H9 (cell line): ENCODE results near the gene VSIG10L. TPM values are rescaled to one million over a fixed set of nuclear protein-coding genes. Genes with fewer than 3 reads are reported as not detected.

Experiments
- DNase-seq: peaks from one replicate; pipeline ENCODE4 v3.0.0-alpha.2; 2017
- H2AFZ ChIP-seq: one replicate; pipeline ENCODE4 v1.6.1; 2013; ENCODE audit warnings: mild to moderate bottlenecking, low read length, control low read depth, moderate library complexity
- H2AK5ac ChIP-seq: 2 replicates; pipeline ENCODE4 v1.6.1; 2013; ENCODE audit warnings: low read length, control low read depth, mixed read lengths; ENCODE audit not compliant: insufficient read length
- H2BK120ac ChIP-seq: one replicate; pipeline ENCODE4 v1.6.1; 2013; ENCODE audit warnings: low read depth, mild to moderate bottlenecking, low read length, control low read depth, inconsistent platforms; ENCODE audit not compliant: poor library complexity, severe bottlenecking
- H2BK12ac ChIP-seq: 2 replicates; pipeline ENCODE4 v1.6.1; 2013; ENCODE audit warnings: low read length, control low read depth, mixed read lengths, low read depth; ENCODE audit not compliant: insufficient read length
- H2BK15ac ChIP-seq: 2 replicates; pipeline ENCODE4 v1.6.1; 2013; ENCODE audit warnings: low read depth, low read length, control low read depth
- H2BK20ac ChIP-seq: one replicate; pipeline ENCODE4 v1.6.1; 2013; ENCODE audit warnings: low read depth, mild to moderate bottlenecking, low read length, control low read depth, inconsistent platforms; ENCODE audit not compliant: poor library complexity, severe bottlenecking
- H2BK5ac ChIP-seq: 2 replicates; pipeline ENCODE4 v1.6.1; 2013; ENCODE audit warnings: low read length, control low read depth, mixed read lengths; ENCODE audit not compliant: insufficient read length
- H3K14ac ChIP-seq: 2 replicates; pipeline ENCODE4 v1.6.1; 2013; ENCODE audit warnings: low read length, control low read depth; ENCODE audit not compliant: insufficient read depth
- H3K18ac ChIP-seq: 2 replicates; pipeline ENCODE4 v1.6.1; 2013; ENCODE audit warnings: low read depth, mild to moderate bottlenecking, mixed read lengths, low read length, control low read depth; ENCODE audit not compliant: insufficient read length
- H3K23ac ChIP-seq: 2 replicates; pipeline ENCODE4 v1.6.1; 2013; ENCODE audit warnings: low read length, control low read depth, mixed read lengths, low read depth; ENCODE audit not compliant: insufficient read length
- H3K23me2 ChIP-seq: 2 replicates; pipeline ENCODE4 v1.6.1; 2013; ENCODE audit warnings: low read depth, mild to moderate bottlenecking, mixed read lengths, low read length, control low read depth; ENCODE audit not compliant: insufficient read length, poor library complexity, severe bottlenecking
- H3K27ac ChIP-seq: 2 replicates; pipeline ENCODE4 v1.5.1; 2013; ENCODE audit warnings: low read length, control low read depth, mixed read lengths, low read depth; ENCODE audit not compliant: insufficient read length
- H3K27me3 ChIP-seq: 2 replicates; pipeline ENCODE4 v1.6.1; 2013; ENCODE audit warnings: low read length, control low read depth, inconsistent platforms; ENCODE audit not compliant: insufficient read depth
- H3K4ac ChIP-seq: 2 replicates; pipeline ENCODE4 v1.6.1; 2013; ENCODE audit warnings: low read depth, mild to moderate bottlenecking, control low read depth, inconsistent platforms, low read length, moderate library complexity
- H3K4me1 ChIP-seq: 2 replicates; pipeline ENCODE4 v1.6.1; 2013; ENCODE audit warnings: low read length, control low read depth, inconsistent platforms; ENCODE audit not compliant: insufficient read depth
- H3K4me2 ChIP-seq: 2 replicates; pipeline ENCODE4 v1.6.1; 2013; ENCODE audit warnings: low read length, control low read depth, mixed read lengths; ENCODE audit not compliant: insufficient read length, insufficient read depth
- H3K56ac ChIP-seq: 2 replicates; pipeline ENCODE4 v1.6.1; 2013; ENCODE audit warnings: low read depth, mild to moderate bottlenecking, mixed read lengths, low read length, control low read depth; ENCODE audit not compliant: insufficient read length
- H3K79me1 ChIP-seq: 2 replicates; pipeline ENCODE4 v1.6.1; 2013; ENCODE audit warnings: low read depth, mild to moderate bottlenecking, moderate library complexity, low read length, control low read depth, inconsistent platforms; ENCODE audit not compliant: insufficient read depth, poor library complexity, severe bottlenecking
- H3K79me2 ChIP-seq: 2 replicates; pipeline ENCODE4 v1.6.1; 2013; ENCODE audit warnings: low read length, control low read depth, inconsistent platforms; ENCODE audit not compliant: insufficient read depth
- H3K9ac ChIP-seq: 2 replicates; pipeline ENCODE4 v1.6.1; 2013; ENCODE audit warnings: low read length, control low read depth, mixed read lengths; ENCODE audit not compliant: insufficient read length; ENCODE audit errors: extremely low read depth
- H3K9me3 ChIP-seq: one replicate; pipeline ENCODE4 v1.6.1; 2013; ENCODE audit warnings: low read depth, low read length, inconsistent platforms; ENCODE audit not compliant: control insufficient read depth
- H3T11ph ChIP-seq: one replicate; pipeline ENCODE4 v1.6.1; 2013; ENCODE audit warnings: mild to moderate bottlenecking, low read length, control low read depth, inconsistent platforms
- H4K20me1 ChIP-seq: one replicate; pipeline ENCODE4 v1.6.1; 2013; ENCODE audit not compliant: control insufficient read depth, insufficient read length, insufficient read depth
- H4K5ac ChIP-seq: 2 replicates; pipeline ENCODE4 v1.6.1; 2013; ENCODE audit warnings: low read depth, mild to moderate bottlenecking, mixed read lengths, low read length, control low read depth; ENCODE audit not compliant: insufficient read length
- H4K8ac ChIP-seq: replicated peaks from 2 replicates; pipeline ENCODE4 v1.6.1; 2013; ENCODE audit warnings: low read length, control low read depth, mixed read lengths, low read depth; ENCODE audit not compliant: insufficient read length
- H4K91ac ChIP-seq: 2 replicates; pipeline ENCODE4 v1.6.1; 2013; ENCODE audit warnings: low read depth, mild to moderate bottlenecking, moderate library complexity, mixed read lengths, low read length, control low read depth; ENCODE audit not compliant: insufficient read length
- H3K27ac Mint-ChIP-seq, 3 experiments: 2 replicates in 2 of 3; 3 replicates in 1 of 3; pipeline ENCODE4 v1.8.0; 2020 to 2021; ENCODE audit warnings: mixed read lengths in 3 of 3, mild to moderate bottlenecking in 1 of 3, moderate library complexity in 1 of 3
- H3K27me3 Mint-ChIP-seq: 2 replicates; pipeline ENCODE4 v1.8.0; 2021; ENCODE audit warnings: low read depth, mild to moderate bottlenecking, moderate library complexity, mixed read lengths
- H3K36me3 Mint-ChIP-seq, 3 experiments: 2 replicates in 2 of 3; 3 replicates in 1 of 3; pipeline ENCODE4 v1.8.0; 2020 to 2021; ENCODE audit warnings: low read depth in 3 of 3, mixed read lengths in 3 of 3; ENCODE audit not compliant: insufficient read depth in 1 of 3
- H3K4me1 Mint-ChIP-seq, 2 experiments: 2 replicates each; pipeline ENCODE4 v1.8.0; 2020; ENCODE audit warnings: mixed read lengths in 2 of 2
- H3K4me3 Mint-ChIP-seq, 2 experiments: 2 replicates in 1 of 2; 3 replicates in 1 of 2; pipeline ENCODE4 v1.8.0; 2020 to 2021; ENCODE audit warnings: mild to moderate bottlenecking in 2 of 2, mixed read lengths in 2 of 2, moderate library complexity in 1 of 2
- H3K9me3 Mint-ChIP-seq, 2 experiments: 2 replicates in 1 of 2; 3 replicates in 1 of 2; pipeline ENCODE4 v1.8.0; 2020; ENCODE audit warnings: mild to moderate bottlenecking in 2 of 2, mixed read lengths in 2 of 2, moderate library complexity in 1 of 2
- CTCF ChIP-seq: fragments of 200-600 bp; sonication (generic); conservative IDR thresholded peaks from 3 replicates; pipeline ENCODE4 v1.8.0; 2021; ENCODE audit warnings: antibody characterized with exemption, mild to moderate bottlenecking
- WGBS: extraction: QIAGEN DNeasy Blood & Tissue Kit; methylation state at CpG from one replicate; pipeline ENCODE4 v1.1.7; 2013; ENCODE audit warnings: missing lambda C conversion rate, low lambda C conversion rate, mixed read lengths; ENCODE audit not compliant: insufficient read length; ENCODE audit errors: extremely low coverage; 5-methylcytosine and 5-hydroxymethylcytosine counted together
- total RNA-seq: library from RNA; stranded (reverse); gene quantifications from 2 replicates; pipeline ENCODE4 v1.2.1, GENCODE V29; 2021

Gene VSIG10L
- total RNA-seq, 1 experiment from 2014 or later = 5.6 TPM

- no peaks in the 10 kb centered on the region for H3K79me1 ChIP-seq
- H4K91ac ChIP-seq = peak overlapping the region; percentile 76
- no CpG with 5 or more reads among the region's 23 CpGs for WGBS
- peaks cover 25% of the 10 kb centered on the region; the same call in 1 of the 2 replicates for H3K4me1 ChIP-seq
- no peak overlapping the region for H2BK15ac ChIP-seq
- H2BK5ac ChIP-seq = no peak overlapping the region
- peak; percentile 73 for DNase-seq
- peak overlapping the region; percentile 28 for H3K18ac ChIP-seq
- peak overlapping the region; percentile 69 for H3K14ac ChIP-seq
- H4K8ac ChIP-seq = no peak overlapping the region
- peak overlapping the region; percentile 75 for H2AK5ac ChIP-seq
- H3K56ac ChIP-seq = no peak overlapping the region
- H3K27ac ChIP-seq = no peak overlapping the region
- peaks cover 0 to 3% (median 2%) of the 10 kb centered on the region in 3 experiments; a peak in 1 of 7 replicates for H3K36me3 Mint-ChIP-seq
- no peak overlapping the region for H4K5ac ChIP-seq
- H3K23me2 ChIP-seq = no peaks in the 10 kb centered on the region
- no peaks in the 10 kb centered on the region for H3K9me3 ChIP-seq
- no peak overlapping the region for H2BK120ac ChIP-seq
- peak overlapping the region; percentile 43 for H2BK12ac ChIP-seq
- H3K4me3 Mint-ChIP-seq = peak overlapping the region; percentile 35 to 54; a peak in 4 of 5 replicates
- no peaks in the 10 kb centered on the region for H3K9me3 Mint-ChIP-seq
- peaks cover 10% of the 10 kb centered on the region for H3K27me3 Mint-ChIP-seq
- no peak overlapping the region for H2BK20ac ChIP-seq
- no peak overlapping the region for H3K23ac ChIP-seq
- H3K4me1 Mint-ChIP-seq = peaks cover 47 to 54% of the 10 kb centered on the region in 2 experiments
- H3K4me2 ChIP-seq = no peak overlapping the region
- H4K20me1 ChIP-seq = no peaks in the 10 kb centered on the region
- H2AFZ ChIP-seq = no peak overlapping the region
- H3K4ac ChIP-seq = no peak overlapping the region; the same call in 1 of the 2 replicates
- TF ChIP-seq CTCF = peak; percentile 34; the same call in 2 of the 3 replicates
- no peak overlapping the region for H3K9ac ChIP-seq
- no peaks in the 10 kb centered on the region for H3K79me2 ChIP-seq
- peak overlapping the region in 2 of 3 experiments; percentile 50 to 77; a peak in 3 of 7 replicates for H3K27ac Mint-ChIP-seq
- H3T11ph ChIP-seq = no peak overlapping the region
- H3K27me3 ChIP-seq = no peaks in the 10 kb centered on the region
These were observed 47.5 kb downstream of the VSIG10L start for GRCh38 chr19:51294211-51294976.
